IMR-90 (cell line): ENCODE measurements around the gene ACKR4.

Experiments
- BHLHE40 ChIP-seq: fragments of 150-350 bp; IDR thresholded peaks from 2 replicates; pipeline ENCODE4 v1.6.1; 2016; ENCODE audit warnings: mild to moderate bottlenecking, low read depth, low read length
- CHD1 ChIP-seq: IDR thresholded peaks from 2 replicates; pipeline ENCODE4 v1.6.1; 2012; ENCODE audit warnings: low read depth, low read length, improper control_type of control experiment
- POLR2A ChIP-seq: IDR thresholded peaks from 2 replicates; pipeline ENCODE4 v1.6.1; 2012; ENCODE audit warnings: mild to moderate bottlenecking, low read depth, low read length
- TF ChIP-seq, protein P1 (sequence below): conservative IDR thresholded peaks from 2 replicates; pipeline ENCODE4 v1.5.1; 2012; ENCODE audit warnings: mild to moderate bottlenecking, low read depth, low read length, improper control_type of control experiment

DNA sequence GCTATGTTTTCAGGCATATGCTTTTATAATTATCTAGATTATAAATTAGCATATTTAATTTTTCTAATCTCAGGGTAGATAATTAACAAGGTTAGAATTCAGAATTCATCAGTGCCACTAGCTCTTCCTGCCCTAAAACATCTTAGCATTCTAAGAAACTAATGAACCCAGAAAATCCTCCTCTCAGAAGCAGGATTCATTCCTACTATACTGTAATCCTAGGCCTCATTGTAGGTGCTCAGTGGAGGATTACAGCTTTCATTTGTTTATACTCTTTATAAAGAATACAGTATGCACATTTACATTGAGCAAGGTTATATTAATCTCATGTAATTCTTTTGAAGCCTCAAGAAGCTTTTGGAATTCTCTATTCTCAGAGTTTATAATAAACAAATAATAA is 41.6 kb downstream of the ACKR4 start:
- TF ChIP-seq, protein P1, sequence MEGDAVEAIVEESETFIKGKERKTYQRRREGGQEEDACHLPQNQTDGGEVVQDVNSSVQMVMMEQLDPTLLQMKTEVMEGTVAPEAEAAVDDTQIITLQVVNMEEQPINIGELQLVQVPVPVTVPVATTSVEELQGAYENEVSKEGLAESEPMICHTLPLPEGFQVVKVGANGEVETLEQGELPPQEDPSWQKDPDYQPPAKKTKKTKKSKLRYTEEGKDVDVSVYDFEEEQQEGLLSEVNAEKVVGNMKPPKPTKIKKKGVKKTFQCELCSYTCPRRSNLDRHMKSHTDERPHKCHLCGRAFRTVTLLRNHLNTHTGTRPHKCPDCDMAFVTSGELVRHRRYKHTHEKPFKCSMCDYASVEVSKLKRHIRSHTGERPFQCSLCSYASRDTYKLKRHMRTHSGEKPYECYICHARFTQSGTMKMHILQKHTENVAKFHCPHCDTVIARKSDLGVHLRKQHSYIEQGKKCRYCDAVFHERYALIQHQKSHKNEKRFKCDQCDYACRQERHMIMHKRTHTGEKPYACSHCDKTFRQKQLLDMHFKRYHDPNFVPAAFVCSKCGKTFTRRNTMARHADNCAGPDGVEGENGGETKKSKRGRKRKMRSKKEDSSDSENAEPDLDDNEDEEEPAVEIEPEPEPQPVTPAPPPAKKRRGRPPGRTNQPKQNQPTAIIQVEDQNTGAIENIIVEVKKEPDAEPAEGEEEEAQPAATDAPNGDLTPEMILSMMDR = no peak
- TF ChIP-seq POLR2A = no peak
- no peak for TF ChIP-seq BHLHE40
- TF ChIP-seq CHD1 = no peak
